HCT116 (cell line): ENCODE results near the gene SEC22B. TPM values are rescaled to one million over a fixed set of nuclear protein-coding genes. Genes with fewer than 3 reads are reported as not detected.
"Not testable (repeated sequence)": the region's sequence is repeated elsewhere in the genome, so short reads cannot be mapped to it uniquely, and the experiment has no call there.

Experiments
- ATAC-seq: fragments of 200-7000 bp; cut with Tn5 transposase; 2 replicates; pipeline ENCODE4 v1.9.1; 2020; ENCODE audit warnings: mild to moderate bottlenecking, moderate library complexity
- BruUV-seq: library from RNA; stranded (reverse); fragments of 400-500 nt; replicated peaks from 2 replicates; lab custom pipeline; 2021; lab: Mats Ljungman, UMichigan
- CTCF ChIA-PET: fragments of 300-600 bp; sonication (Branson Sonifier 250); formaldehyde crosslinking; loops from one replicate; lab custom pipeline; 2021; ENCODE audit warnings: antibody characterized with exemption; lab: Charles Lee
- POLR2A ChIA-PET: fragments of 300-600, 350-600 bp; sonication (Branson Sonifier 250); formaldehyde crosslinking; loops from one replicate; lab custom pipeline; 2021; ENCODE audit warnings: antibody characterized with exemption; lab: Charles Lee
- RAD21 ChIA-PET, 2 experiments: fragments of 300-600 bp; sonication (Branson Sonifier 250); formaldehyde crosslinking; loops; one replicate each; lab custom pipeline; 2023; ENCODE audit warnings: low total read pairs in 2 of 2; ENCODE audit not compliant: uncharacterized antibody in 2 of 2, unreplicated experiment in 2 of 2, low non-redundant PET in 1 of 2; lab: Charles Lee
- DNase-seq: peaks from one replicate; pipeline ENCODE4 v3.0.0-alpha.2; 2010; ENCODE audit warnings: low read depth, low spot score
- H2AFZ ChIP-seq: fragments of 200-600 bp; shearing (Covaris generic), sonication (generic); 2 replicates; pipeline ENCODE4 v1.6.1; 2017; ENCODE audit warnings: low read depth, mixed run types, mixed read lengths, antibody characterized with exemption, low read length; ENCODE audit not compliant: poor library complexity, severe bottlenecking
- H3K27ac ChIP-seq: 2 replicates; pipeline ENCODE4 v1.5.1; 2012; ENCODE audit warnings: low read depth, low read length
- H3K27me3 ChIP-seq: fragments of 200-600 bp; sonication (generic); 2 replicates; pipeline ENCODE4 v1.6.1; 2016; ENCODE audit warnings: mixed run types, low read length, mixed read lengths; ENCODE audit not compliant: insufficient read depth
- H3K36me3 ChIP-seq, 2 experiments: fragments of 200-500 bp in 1 of 2; fragments of 200-600 bp in 1 of 2; sonication (Bioruptor generic) in 1 of 2; sonication (generic) in 1 of 2; 2 replicates each; pipeline versions ENCODE4 v1.5.1 to v1.6.1; 2014 to 2016; ENCODE audit warnings: low read length in 2 of 2, inconsistent platforms in 1 of 2, mixed read lengths in 1 of 2, mixed run types in 1 of 2; ENCODE audit not compliant: insufficient read depth in 2 of 2, control insufficient read depth in 1 of 2
- H3K4me1 ChIP-seq, 2 experiments: fragments of 200-600 bp in 1 of 2; sonication (generic) in 1 of 2; 2 replicates each; pipeline versions ENCODE4 v1.5.1 to v1.6.1; 2012 to 2017; ENCODE audit warnings: low read length in 2 of 2, inconsistent platforms in 1 of 2, mild to moderate bottlenecking in 1 of 2, mixed read lengths in 1 of 2, mixed run types in 1 of 2, moderate library complexity in 1 of 2; ENCODE audit not compliant: insufficient read depth in 2 of 2, control insufficient read depth in 1 of 2
- H3K4me2 ChIP-seq: fragments of 200-600 bp; sonication (generic); 2 replicates; pipeline ENCODE4 v1.6.1; 2017; ENCODE audit warnings: mixed run types, low read length, mixed read lengths
- H3K4me3 ChIP-seq, 2 experiments: fragments of 200-600 bp in 1 of 2; sonication (generic) in 1 of 2; replicated peaks in 1 of 2; 2 replicates each; pipeline ENCODE4 v1.5.1; 2011 to 2016; ENCODE audit warnings: low read length in 2 of 2, control low read depth in 1 of 2, low read depth in 1 of 2, mild to moderate bottlenecking in 1 of 2, mixed read lengths in 1 of 2, mixed run types in 1 of 2
- H3K79me2 ChIP-seq: fragments of 200-600 bp; sonication (generic); 2 replicates; pipeline ENCODE4 v1.6.1; 2017; ENCODE audit warnings: mild to moderate bottlenecking, mixed run types, low read length, moderate library complexity, mixed read lengths; ENCODE audit not compliant: insufficient read depth
- H3K9ac ChIP-seq: fragments of 200-600 bp; sonication (generic); 2 replicates; pipeline ENCODE4 v1.6.1; 2016; ENCODE audit warnings: low read length, mixed read lengths
- H3K9me2 ChIP-seq: fragments of 200-600 bp; sonication (generic), shearing (Covaris generic); 2 replicates; pipeline ENCODE4 v1.6.1; 2017; ENCODE audit warnings: mixed run types, mild to moderate bottlenecking, moderate library complexity; ENCODE audit not compliant: insufficient read depth
- H3K9me3 ChIP-seq, 2 experiments: fragments of 200-500 bp in 1 of 2; fragments of 200-600 bp in 1 of 2; sonication (Bioruptor generic) in 1 of 2; sonication (generic) in 1 of 2; 2 replicates each; pipeline ENCODE4 v1.6.1; 2014 to 2017; ENCODE audit warnings: low read length in 2 of 2, mixed read lengths in 2 of 2, inconsistent platforms in 1 of 2, low read depth in 1 of 2, mild to moderate bottlenecking in 1 of 2, mixed run types in 1 of 2, moderate library complexity in 1 of 2; ENCODE audit not compliant: control insufficient read depth in 1 of 2, insufficient read depth in 1 of 2
- H4K20me1 ChIP-seq: fragments of 200-600 bp; sonication (generic), shearing (Covaris generic); 2 replicates; pipeline ENCODE4 v1.6.1; 2017; ENCODE audit warnings: mixed run types, mild to moderate bottlenecking, moderate library complexity; ENCODE audit not compliant: insufficient read depth
- intact Hi-C: fragments of 100-400 bp; cut with micrococcal nuclease; formaldehyde crosslinking; loops from 2 replicates; pipeline ENCODE4 v1.10.0; 2022
- total RNA-seq: library from RNA; stranded (reverse); gene quantifications from one replicate; pipeline ENCODE4 v1.2.1, GENCODE V29; 2021; ENCODE audit not compliant: unreplicated experiment

The SEC22B gene
- total RNA-seq, 1 experiment from 2014 or later = 14.2 TPM

DNA sequence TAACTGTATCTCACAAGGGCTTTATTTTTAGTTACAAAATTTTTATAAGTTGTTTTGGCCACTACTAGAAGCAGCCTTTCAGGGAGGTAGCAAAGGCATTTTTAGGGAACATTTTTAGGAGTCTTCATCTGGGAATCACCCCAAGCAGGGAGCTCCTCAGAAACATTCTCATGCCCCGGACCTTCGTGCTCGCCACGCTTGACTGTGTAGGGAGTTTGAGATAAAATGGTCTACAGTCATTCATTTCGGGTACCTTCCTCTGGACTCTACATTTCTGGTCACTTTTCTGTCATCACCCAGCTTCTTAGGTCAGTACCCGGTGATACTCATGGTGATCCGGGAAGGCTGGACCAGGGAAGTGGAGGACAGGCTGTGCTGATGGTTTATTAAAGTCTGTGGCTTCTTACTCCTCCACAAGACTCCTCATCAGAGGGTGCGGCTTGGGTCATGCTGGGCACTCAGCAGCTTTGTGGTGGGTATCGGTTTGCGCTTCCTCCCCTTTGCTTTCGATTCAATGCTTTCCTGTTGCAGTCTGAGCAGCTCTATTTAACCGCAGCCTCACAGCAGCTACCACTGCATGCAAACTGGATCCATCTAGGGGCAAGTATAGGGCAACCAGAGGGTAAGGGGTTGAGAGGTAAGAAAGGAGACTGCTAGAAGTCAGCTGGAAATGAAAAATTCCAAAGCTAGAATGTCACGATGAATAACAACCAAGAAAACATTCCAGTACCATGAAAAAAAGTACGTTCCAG lies 33.6 kb downstream of the SEC22B start:
- H3K9ac ChIP-seq, H4K20me1 ChIP-seq, H3K4me2 ChIP-seq, ATAC-seq, DNase-seq, RAD21 ChIA-PET, BruUV-seq, H3K4me3 ChIP-seq, CTCF ChIA-PET, POLR2A ChIA-PET, H3K9me3 ChIP-seq, H3K27ac ChIP-seq, H3K27me3 ChIP-seq, H3K79me2 ChIP-seq, H3K36me3 ChIP-seq, H2AFZ ChIP-seq, H3K9me2 ChIP-seq, H3K4me1 ChIP-seq: not testable (repeated sequence)
- intact Hi-C loops = loop anchor here (10.0 kb wide), 1 partner anchor 268 kb away; no protein-coding TSS in a partner anchor

DNA sequence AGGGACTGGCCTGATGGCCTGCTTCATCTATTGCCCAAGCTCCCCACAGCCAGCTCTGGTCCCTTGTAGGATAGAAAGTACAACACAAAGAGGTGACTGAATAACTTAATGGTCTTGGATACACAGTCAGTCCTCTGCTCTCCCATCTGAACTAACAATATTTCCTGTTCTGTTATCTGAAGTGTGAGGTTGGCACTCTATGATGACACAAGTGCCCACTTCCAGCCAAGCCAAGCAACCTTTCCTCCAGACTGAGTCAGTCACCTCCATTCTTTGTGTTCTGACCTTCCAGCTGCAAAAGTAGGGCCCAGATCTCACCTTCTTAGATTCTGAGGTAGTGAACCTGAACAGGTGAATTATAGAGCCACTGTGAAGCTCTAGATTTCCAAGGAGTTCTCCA lies 34.5 kb downstream of the SEC22B start:
- POLR2A ChIA-PET, ATAC-seq, H3K36me3 ChIP-seq, H2AFZ ChIP-seq, H3K9ac ChIP-seq, DNase-seq, H3K79me2 ChIP-seq, RAD21 ChIA-PET, H3K27me3 ChIP-seq, CTCF ChIA-PET, H4K20me1 ChIP-seq, H3K4me3 ChIP-seq, H3K27ac ChIP-seq, BruUV-seq, H3K4me2 ChIP-seq, H3K9me3 ChIP-seq, H3K9me2 ChIP-seq, H3K4me1 ChIP-seq: not testable (repeated sequence)
- intact Hi-C loops = loop anchor here (10.0 kb wide), 1 partner anchor 267 kb away; no protein-coding TSS in a partner anchor

DNA sequence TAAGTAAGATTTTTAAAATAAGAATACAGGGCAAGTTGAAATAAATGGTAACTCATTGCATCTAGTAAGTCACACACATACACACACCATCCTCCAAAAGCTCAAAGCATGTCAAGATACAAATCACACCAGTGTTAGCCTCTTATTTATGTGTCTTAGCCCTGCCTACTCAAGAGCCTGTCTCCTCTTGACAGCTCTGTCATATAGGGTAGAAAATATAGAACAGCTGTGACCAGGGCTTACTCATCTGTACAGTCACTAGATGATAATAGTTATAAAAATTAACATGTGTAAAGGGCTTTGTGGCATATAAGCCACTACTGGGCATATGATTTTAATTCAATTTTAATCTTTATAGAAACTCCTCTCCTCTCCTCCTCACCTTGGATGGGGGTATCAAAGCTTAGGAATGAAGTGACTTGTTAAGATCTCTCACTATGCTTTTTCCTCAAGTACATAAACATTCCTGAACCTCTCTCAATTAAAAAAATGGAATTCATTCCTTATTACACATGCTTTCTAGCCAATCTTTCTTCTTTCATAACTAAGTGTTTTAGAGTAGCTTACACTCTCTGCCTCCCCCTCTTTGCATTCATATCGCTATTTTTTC lies 35.6 kb downstream of the SEC22B start:
- BruUV-seq, H3K9ac ChIP-seq, H2AFZ ChIP-seq, H3K27me3 ChIP-seq, CTCF ChIA-PET, POLR2A ChIA-PET, RAD21 ChIA-PET, H4K20me1 ChIP-seq, DNase-seq, ATAC-seq, H3K4me2 ChIP-seq, H3K9me2 ChIP-seq, H3K9me3 ChIP-seq, H3K27ac ChIP-seq, H3K79me2 ChIP-seq, H3K4me1 ChIP-seq, H3K36me3 ChIP-seq, H3K4me3 ChIP-seq: not testable (repeated sequence)
- intact Hi-C loops = loop anchor here (10.0 kb wide), 1 partner anchor 266 kb away; no protein-coding TSS in a partner anchor

DNA sequence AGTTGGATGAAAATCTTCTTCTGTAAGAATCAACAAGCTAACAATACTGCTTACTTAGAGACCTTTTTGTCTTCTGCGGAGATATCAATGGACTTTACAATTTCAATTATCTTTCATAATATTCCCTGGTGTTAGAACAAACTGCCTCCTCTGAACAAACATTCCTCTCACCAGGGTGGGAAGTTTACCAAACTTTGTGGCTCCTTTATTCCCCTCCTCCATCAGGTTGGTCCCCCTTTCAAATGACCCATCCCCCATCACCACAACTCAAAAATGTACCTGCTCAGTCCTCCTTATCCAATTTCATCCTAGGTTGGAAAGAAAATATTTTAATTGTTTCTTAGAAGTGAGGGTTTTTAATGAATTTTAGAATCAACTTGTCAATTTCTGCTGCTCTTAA lies 40.2 kb downstream of the SEC22B start:
- H3K79me2 ChIP-seq, H3K27ac ChIP-seq, H3K9ac ChIP-seq, H3K9me2 ChIP-seq, ATAC-seq, BruUV-seq, H3K4me2 ChIP-seq, H3K36me3 ChIP-seq, intact Hi-C loops, DNase-seq, H2AFZ ChIP-seq, POLR2A ChIA-PET, RAD21 ChIA-PET, H4K20me1 ChIP-seq, H3K4me1 ChIP-seq, H3K4me3 ChIP-seq, H3K9me3 ChIP-seq, H3K27me3 ChIP-seq, CTCF ChIA-PET: not testable (repeated sequence)
